AG04449 (cell line): ENCODE data around the gene NOLC1.
A peak's percentile ranks its signal among the peaks of the same experiment; 100 is the strongest.

ENCODE experiments used
- CTCF ChIA-PET: fragments of 350-600 bp; formaldehyde crosslinking; extraction: SDS; loops from one replicate; lab custom pipeline; 2021; ENCODE audit warnings: antibody characterized with exemption; lab: Yijun Ruan, JAX
- POLR2A ChIA-PET: fragments of 400-600, 350-600 bp; formaldehyde crosslinking; extraction: SDS; loops from one replicate; lab custom pipeline; 2020; ENCODE audit warnings: antibody characterized with exemption, inconsistent platforms; lab: Yijun Ruan, JAX
- DNase-seq: peaks from one replicate; pipeline ENCODE4 v3.0.0-alpha.2; 2010; ENCODE audit warnings: low read depth, low spot score
- H3K4me3 ChIP-seq: 2 replicates; pipeline ENCODE4 v1.5.1; 2011; ENCODE audit warnings: low read depth, mild to moderate bottlenecking, control low read depth, low read length
- TF ChIP-seq, protein P1 (sequence below): IDR thresholded peaks from one replicate; pipeline ENCODE4 v1.5.1; 2011; ENCODE audit warnings: mild to moderate bottlenecking, moderate library complexity, low read length, control low read depth, inconsistent platforms; ENCODE audit not compliant: insufficient read depth; ENCODE audit errors: missing control alignments

The NOLC1 gene

DNA sequence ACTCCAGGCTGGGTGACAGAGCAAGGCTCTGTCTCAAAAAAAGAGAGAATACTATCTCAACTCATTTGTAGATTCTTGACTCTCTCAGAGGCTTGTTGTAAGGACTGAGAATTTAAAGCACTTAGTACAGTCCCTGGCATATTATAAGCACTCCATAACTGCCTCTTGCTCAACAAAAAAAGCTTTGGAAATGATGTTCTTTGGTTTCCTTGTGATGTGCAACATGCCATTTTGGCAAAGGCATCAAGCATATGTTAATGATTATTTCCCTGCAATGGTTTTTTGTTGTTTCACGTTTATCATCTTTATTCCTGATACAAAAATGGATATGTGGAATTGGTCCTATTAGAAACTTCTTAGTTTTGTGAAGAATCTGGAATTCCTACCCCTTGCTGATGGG lies 15.7 kb downstream of the NOLC1 start:
- DNase-seq, result no peak
- H3K4me3 ChIP-seq, result no peak overlapping the region
- ChIA-PET CTCF (interaction anchor here (0.6 to 8.4 kb wide), 10 partner anchors 8 to 231 kb away, joined by 3 to 95 read pairs (median 17); partner anchors contain the start of genes ELOVL3 and NFKB2), POLR2A (no interaction called here)
- TF ChIP-seq, protein P1, sequence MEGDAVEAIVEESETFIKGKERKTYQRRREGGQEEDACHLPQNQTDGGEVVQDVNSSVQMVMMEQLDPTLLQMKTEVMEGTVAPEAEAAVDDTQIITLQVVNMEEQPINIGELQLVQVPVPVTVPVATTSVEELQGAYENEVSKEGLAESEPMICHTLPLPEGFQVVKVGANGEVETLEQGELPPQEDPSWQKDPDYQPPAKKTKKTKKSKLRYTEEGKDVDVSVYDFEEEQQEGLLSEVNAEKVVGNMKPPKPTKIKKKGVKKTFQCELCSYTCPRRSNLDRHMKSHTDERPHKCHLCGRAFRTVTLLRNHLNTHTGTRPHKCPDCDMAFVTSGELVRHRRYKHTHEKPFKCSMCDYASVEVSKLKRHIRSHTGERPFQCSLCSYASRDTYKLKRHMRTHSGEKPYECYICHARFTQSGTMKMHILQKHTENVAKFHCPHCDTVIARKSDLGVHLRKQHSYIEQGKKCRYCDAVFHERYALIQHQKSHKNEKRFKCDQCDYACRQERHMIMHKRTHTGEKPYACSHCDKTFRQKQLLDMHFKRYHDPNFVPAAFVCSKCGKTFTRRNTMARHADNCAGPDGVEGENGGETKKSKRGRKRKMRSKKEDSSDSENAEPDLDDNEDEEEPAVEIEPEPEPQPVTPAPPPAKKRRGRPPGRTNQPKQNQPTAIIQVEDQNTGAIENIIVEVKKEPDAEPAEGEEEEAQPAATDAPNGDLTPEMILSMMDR, result no peak

DNA sequence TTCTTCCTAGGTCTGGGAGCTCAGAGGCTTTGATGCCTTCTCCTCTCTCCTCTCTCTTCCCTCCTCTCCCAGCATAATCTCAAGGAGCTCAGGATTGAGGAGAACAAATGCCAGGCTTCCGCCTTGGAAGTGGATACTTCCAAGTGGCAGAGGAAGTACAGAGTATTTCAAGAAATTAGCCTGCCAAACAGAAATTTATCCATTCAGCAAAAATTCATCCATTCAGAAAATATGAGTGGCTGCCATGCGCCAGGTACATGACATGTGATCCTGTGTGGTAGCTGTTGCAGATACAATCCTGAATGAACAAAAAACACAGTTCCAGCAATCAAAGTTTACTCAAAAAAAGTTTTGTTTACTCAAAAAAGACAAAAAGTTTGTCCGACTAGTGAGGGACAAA lies 18.4 kb downstream of the NOLC1 start:
- H3K4me3 ChIP-seq, result no peak overlapping the region
- TF ChIP-seq, protein P1, result no peak
- POLR2A ChIA-PET, result interaction anchor here (1.2 kb wide), 1 partner anchor 250 kb away, joined by 3 read pairs; no protein-coding TSS in a partner anchor
- DNase-seq, result no peak
- CTCF ChIA-PET, result interaction anchor here (0.9 to 8.4 kb wide), 13 partner anchors 12 to 415 kb away, joined by 3 to 95 read pairs (median 7); partner anchors contain the start of genes ELOVL3 and NFKB2

DNA sequence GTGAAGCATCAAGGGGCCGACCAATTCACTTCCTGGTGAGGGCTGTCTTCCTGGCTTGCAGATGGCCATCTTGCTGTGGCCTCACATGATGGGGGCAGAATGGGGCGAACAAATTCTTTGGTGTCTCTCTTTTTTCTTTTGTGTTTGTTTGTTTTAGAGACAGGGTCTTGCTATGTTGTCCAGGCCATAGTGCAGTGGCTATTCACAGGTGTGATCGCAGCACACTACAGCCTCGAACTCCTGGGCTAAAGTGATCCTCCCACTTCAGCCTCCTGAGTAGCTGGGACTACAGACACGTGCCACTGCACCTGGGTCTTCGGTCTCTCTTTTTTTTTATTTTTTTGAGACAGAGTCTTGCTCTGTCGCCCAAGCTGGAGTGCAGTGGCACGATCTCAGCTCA lies 20.1 kb downstream of the NOLC1 start:
- POLR2A ChIA-PET, result no interaction called here
- CTCF ChIA-PET, result interaction anchor here (0.6 to 8.4 kb wide), 5 partner anchors 12 to 250 kb away, joined by 3 to 92 read pairs (median 3); partner anchors contain the start of genes ELOVL3 and NFKB2
- TF ChIP-seq, protein P1, result no peak
- DNase-seq, result no peak
- no peak overlapping the region for H3K4me3 ChIP-seq

DNA sequence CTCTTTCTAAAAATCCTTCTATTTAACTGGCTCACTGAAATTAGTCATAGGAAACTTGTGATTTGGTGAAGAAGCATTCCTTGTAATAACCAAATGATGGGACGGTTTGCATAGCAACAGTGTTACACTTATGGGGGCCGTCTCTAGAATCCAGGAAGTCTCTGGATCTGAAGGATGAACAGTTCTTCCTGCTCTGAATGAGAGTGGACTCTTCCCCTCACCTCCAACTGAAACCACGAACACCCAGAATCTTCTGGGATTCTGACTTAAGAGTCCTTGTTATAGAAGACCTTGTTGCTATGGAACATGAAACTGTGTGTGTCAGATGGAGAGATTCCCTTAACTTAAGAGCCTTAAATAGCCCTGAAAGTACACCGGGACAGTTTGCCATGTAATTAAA lies 23.2 kb downstream of the NOLC1 start:
- TF ChIP-seq, protein P1, result no peak
- DNase-seq, result peak; percentile 47
- no peak overlapping the region for H3K4me3 ChIP-seq
- ChIA-PET CTCF (interaction anchor here (1.3 to 2.9 kb wide), 2 partner anchors 177 to 224 kb away, joined by 8 to 11 read pairs; no protein-coding TSS in a partner anchor), POLR2A (no interaction called here)

DNA sequence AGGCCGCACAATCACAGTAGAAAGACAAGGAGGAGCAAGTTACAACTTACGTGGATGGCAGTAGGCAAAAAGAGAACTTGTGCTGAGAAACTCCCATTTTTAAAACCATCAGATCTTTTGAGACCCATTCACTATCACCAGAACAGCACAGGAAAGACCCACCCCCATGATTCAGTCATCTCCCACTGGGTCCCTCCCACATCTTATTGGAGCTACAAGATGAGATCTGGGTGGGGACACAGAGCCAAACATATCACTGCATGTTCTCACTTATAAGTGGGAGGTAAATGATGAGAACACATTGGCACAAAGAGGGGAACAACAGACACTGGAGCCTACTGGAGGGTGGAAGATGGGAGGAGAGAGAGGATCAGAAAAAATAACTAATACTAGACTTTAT lies 32.4 kb downstream of the NOLC1 start:
- ChIA-PET POLR2A (no interaction called here), CTCF (interaction anchor here (0.7 to 1.0 kb wide), 3 partner anchors 10 to 209 kb away, joined by 3 read pairs; no protein-coding TSS in a partner anchor)
- TF ChIP-seq, protein P1, result no peak
- DNase-seq, result no peak
- H3K4me3 ChIP-seq, result no peak overlapping the region

DNA sequence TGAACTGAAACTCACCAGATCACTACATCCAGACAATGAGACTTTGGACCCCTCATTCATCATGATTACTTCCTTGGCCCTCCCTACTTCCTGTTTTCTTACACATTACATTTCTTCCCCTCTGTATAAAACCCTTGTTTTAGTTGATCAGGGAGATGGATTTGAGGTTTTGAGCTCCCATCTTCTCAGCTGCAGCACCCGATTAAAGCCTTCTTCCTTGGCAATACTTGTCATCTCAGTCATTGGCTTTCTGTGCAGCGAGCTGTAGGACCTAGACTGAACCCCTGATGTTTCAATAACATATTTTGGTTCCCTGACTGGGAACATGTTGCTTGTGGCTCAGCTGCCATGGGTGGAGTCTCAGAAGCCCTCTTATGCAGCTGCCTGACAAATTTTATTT lies 33.1 kb downstream of the NOLC1 start:
- TF ChIP-seq, protein P1, result no peak
- no peak overlapping the region for H3K4me3 ChIP-seq
- CTCF ChIA-PET, result interaction anchor here (0.7 to 1.0 kb wide), 3 partner anchors 11 to 208 kb away, joined by 3 read pairs; no protein-coding TSS in a partner anchor
- DNase-seq, result no peak
- POLR2A ChIA-PET, result no interaction called here
